Hepatocyte (in vitro differentiated cells): ENCODE data around the gene PRR5. TPM values are rescaled to one million over a fixed set of nuclear protein-coding genes. Genes with fewer than 3 reads are reported as not detected.
"Not testable (repeated sequence)": the region's sequence is repeated elsewhere in the genome, so short reads cannot be mapped to it uniquely, and the experiment has no call there.

Experiments
- DNase-seq: peaks from one replicate; pipeline ENCODE4 v3.0.0-alpha.2; 2016; ENCODE audit warnings: low spot score
- H2AFZ ChIP-seq: fragments of 200-600 bp; sonication (generic); 2 replicates; pipeline ENCODE4 v1.6.0; 2016; ENCODE audit warnings: antibody characterized with exemption, mild to moderate bottlenecking
- H3K27ac ChIP-seq: fragments of 200-600 bp; sonication (generic); 2 replicates; pipeline ENCODE4 v1.5.1; 2016; ENCODE audit warnings: mild to moderate bottlenecking
- H3K27me3 ChIP-seq: fragments of 200-600 bp; sonication (generic); 2 replicates; pipeline ENCODE4 v1.6.1; 2016
- H3K36me3 ChIP-seq: fragments of 200-600 bp; sonication (generic); replicated peaks from 2 replicates; pipeline ENCODE4 v1.5.1; 2016; ENCODE audit warnings: low read depth; ENCODE audit not compliant: insufficient read depth
- H3K4me1 ChIP-seq: fragments of 200-600 bp; sonication (generic); 2 replicates; pipeline ENCODE4 v1.5.1; 2016; ENCODE audit warnings: mild to moderate bottlenecking, moderate library complexity; ENCODE audit not compliant: insufficient read depth
- H3K4me2 ChIP-seq: fragments of 200-600 bp; sonication (generic); 2 replicates; pipeline ENCODE4 v1.6.0; 2016
- H3K4me3 ChIP-seq: fragments of 200-600 bp; sonication (generic); 2 replicates; pipeline ENCODE4 v1.5.1; 2016; ENCODE audit warnings: mild to moderate bottlenecking
- H3K79me2 ChIP-seq: fragments of 200-600 bp; sonication (generic); 2 replicates; pipeline ENCODE4 v1.6.0; 2017; ENCODE audit warnings: mild to moderate bottlenecking
- H3K9me2 ChIP-seq: fragments of 200-600 bp; sonication (generic); replicated peaks from 2 replicates; pipeline ENCODE4 v1.6.0; 2017; ENCODE audit warnings: mild to moderate bottlenecking; ENCODE audit not compliant: insufficient read depth
- H3K9me3 ChIP-seq: fragments of 200-600 bp; sonication (generic); 2 replicates; pipeline ENCODE4 v1.5.1; 2016; ENCODE audit warnings: low read depth, mild to moderate bottlenecking
- H4K20me1 ChIP-seq: fragments of 200-600 bp; sonication (generic); 2 replicates; pipeline ENCODE4 v1.6.0; 2016; ENCODE audit warnings: mild to moderate bottlenecking; ENCODE audit not compliant: insufficient read depth, poor library complexity, severe bottlenecking
- EZH2 ChIP-seq: fragments of 200-600 bp; sonication (generic); IDR thresholded peaks from 2 replicates; pipeline ENCODE4 v1.6.1; 2016; ENCODE audit warnings: antibody characterized with exemption, mild to moderate bottlenecking, borderline replicate concordance
- EZH2phosphoT487 ChIP-seq: fragments of 200-600 bp; sonication (generic); IDR thresholded peaks from one replicate; pipeline ENCODE4 v1.6.1; 2018; ENCODE audit warnings: antibody characterized with exemption, mild to moderate bottlenecking, low read depth, moderate library complexity; ENCODE audit not compliant: unreplicated experiment, severe bottlenecking
- WGBS: methylation state at CpG from one replicate; pipeline ENCODE4 v1.1.6; 2016; ENCODE audit warnings: low lambda C conversion rate; ENCODE audit errors: missing lambda C conversion rate; 5-methylcytosine and 5-hydroxymethylcytosine counted together
- polyA plus RNA-seq: library from polyadenylated mRNA; unstranded; fragments of >200 nt; fragmentation: Nextera tagmentation; extraction: Ambion mirVana; gene quantifications from 2 replicates; pipeline ENCODE4 v1.2.1, GENCODE V29; 2016
- total RNA-seq: library from RNA; depleted of rRNA; stranded (reverse); fragments of >200 nt; gene quantifications from 2 replicates; pipeline ENCODE4 v1.2.3, GENCODE V29; 2014
- TF ChIP-seq, protein P1 (sequence below): fragments of 200-600 bp; sonication (generic); IDR thresholded peaks from 2 replicates; pipeline ENCODE4 v1.5.1; 2016; ENCODE audit warnings: antibody characterized with exemption, mild to moderate bottlenecking; ENCODE audit not compliant: poor library complexity

Gene PRR5
- total RNA-seq (44.2 and 65.1 TPM in 2 replicates), polyA plus RNA-seq (84.9 and 91.2 TPM in 2 replicates)

GRCh38 chr22:44701824-44702478 is at the start of gene PRR5:
Gene PRR5, plus strand, starts transcription at chr22:44702204. Its CDS starts 271 bp downstream, at chr22:44702475.
- peak within 1 kb of the TSS; percentile 92 for H3K4me3 ChIP-seq
- peak within 1 kb of the TSS; percentile 100 for H3K4me2 ChIP-seq
- TF ChIP-seq EZH2 (no peak), EZH2phosphoT487 (no peak)
- TF ChIP-seq, protein P1, sequence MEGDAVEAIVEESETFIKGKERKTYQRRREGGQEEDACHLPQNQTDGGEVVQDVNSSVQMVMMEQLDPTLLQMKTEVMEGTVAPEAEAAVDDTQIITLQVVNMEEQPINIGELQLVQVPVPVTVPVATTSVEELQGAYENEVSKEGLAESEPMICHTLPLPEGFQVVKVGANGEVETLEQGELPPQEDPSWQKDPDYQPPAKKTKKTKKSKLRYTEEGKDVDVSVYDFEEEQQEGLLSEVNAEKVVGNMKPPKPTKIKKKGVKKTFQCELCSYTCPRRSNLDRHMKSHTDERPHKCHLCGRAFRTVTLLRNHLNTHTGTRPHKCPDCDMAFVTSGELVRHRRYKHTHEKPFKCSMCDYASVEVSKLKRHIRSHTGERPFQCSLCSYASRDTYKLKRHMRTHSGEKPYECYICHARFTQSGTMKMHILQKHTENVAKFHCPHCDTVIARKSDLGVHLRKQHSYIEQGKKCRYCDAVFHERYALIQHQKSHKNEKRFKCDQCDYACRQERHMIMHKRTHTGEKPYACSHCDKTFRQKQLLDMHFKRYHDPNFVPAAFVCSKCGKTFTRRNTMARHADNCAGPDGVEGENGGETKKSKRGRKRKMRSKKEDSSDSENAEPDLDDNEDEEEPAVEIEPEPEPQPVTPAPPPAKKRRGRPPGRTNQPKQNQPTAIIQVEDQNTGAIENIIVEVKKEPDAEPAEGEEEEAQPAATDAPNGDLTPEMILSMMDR: no peak
- H2AFZ ChIP-seq: peak within 1 kb of the TSS; percentile 45
- H3K4me1 ChIP-seq: peaks cover 54% of the 10 kb centered on the region
- no peaks in the 10 kb centered on the region for H3K9me3 ChIP-seq
- no peaks in the 10 kb centered on the region for H3K9me2 ChIP-seq
- peak within 1 kb of the TSS; percentile 93 for H3K27ac ChIP-seq
- peak; percentile 93 for DNase-seq
- H3K27me3 ChIP-seq: no peaks in the 10 kb centered on the region
- H4K20me1 ChIP-seq: peaks cover 46% of the 10 kb centered on the region
- H3K79me2 ChIP-seq: peaks cover 58% of the 10 kb centered on the region
- 3% methylated on average over 30 of the region's 88 CpGs for WGBS
- no peaks in the 10 kb centered on the region for H3K36me3 ChIP-seq

- not testable (repeated sequence) for H3K4me3 ChIP-seq, H3K79me2 ChIP-seq
Observed at GRCh38 chr22:44652866-44653265, 49.1 kb upstream of the PRR5 start.

GRCh38 chr22:44658311-44658953 is 43.6 kb upstream of the PRR5 start:
- H3K27me3 ChIP-seq: no peaks in the 10 kb centered on the region
- H3K36me3 ChIP-seq: no peaks in the 10 kb centered on the region
- no peaks in the 10 kb centered on the region for H4K20me1 ChIP-seq
- H3K4me1 ChIP-seq: peaks cover 22% of the 10 kb centered on the region
- DNase-seq: peak; percentile 68
- H3K4me2 ChIP-seq: peak overlapping the region; percentile 48
- H3K4me3 ChIP-seq: no peak overlapping the region
- no peaks in the 10 kb centered on the region for H3K9me3 ChIP-seq
- peak overlapping the region; percentile 92 for H3K27ac ChIP-seq
- no peak overlapping the region for H2AFZ ChIP-seq
- WGBS: 51% methylated on average over 13 of the region's 14 CpGs
- H3K9me2 ChIP-seq: no peaks in the 10 kb centered on the region
- no peaks in the 10 kb centered on the region for H3K79me2 ChIP-seq
- TF ChIP-seq EZH2: no peak
- TF ChIP-seq, protein P1: no peak
- no peak for TF ChIP-seq EZH2phosphoT487

More at GRCh38 chr22:44652866-44653265, 49.1 kb upstream of the PRR5 start:
- not testable (repeated sequence) for DNase-seq, H3K36me3 ChIP-seq, H2AFZ ChIP-seq, H4K20me1 ChIP-seq, H3K27ac ChIP-seq, H3K27me3 ChIP-seq, H3K4me2 ChIP-seq, H3K9me2 ChIP-seq, H3K9me3 ChIP-seq
- peaks cover 12% of the 10 kb centered on the region for H3K4me1 ChIP-seq
- WGBS: 36% methylated on average over 1 of the region's 1 CpG

GRCh38 chr22:44659140-44659539 is 42.9 kb upstream of the PRR5 start:
- H3K4me2 ChIP-seq: peak overlapping the region; percentile 48
- no peaks in the 10 kb centered on the region for H3K9me2 ChIP-seq
- no peaks in the 10 kb centered on the region for H3K27me3 ChIP-seq
- peak overlapping the region; percentile 92 for H3K27ac ChIP-seq
- no peaks in the 10 kb centered on the region for H3K79me2 ChIP-seq
- DNase-seq: peak; percentile 35
- WGBS: 81% methylated on average over 6 of the region's 6 CpGs
- H3K36me3 ChIP-seq: no peaks in the 10 kb centered on the region
- H3K9me3 ChIP-seq: no peaks in the 10 kb centered on the region
- no peak overlapping the region for H3K4me3 ChIP-seq
- no peak overlapping the region for H2AFZ ChIP-seq
- no peak for TF ChIP-seq EZH2phosphoT487
- TF ChIP-seq, protein P1: no peak
- no peak for TF ChIP-seq EZH2
- no peaks in the 10 kb centered on the region for H4K20me1 ChIP-seq
- H3K4me1 ChIP-seq: peaks cover 29% of the 10 kb centered on the region
